Measurements from ENCODE around the gene TRIP13. TPM values are rescaled to one million over a fixed set of nuclear protein-coding genes. Genes with fewer than 3 reads are reported as not detected.
A peak's percentile ranks its signal among the peaks of the same experiment; 100 is the strongest.

The TRIP13 gene
- total and polyA plus RNA-seq, 4 experiments from 2014 or later: 0.39 to 1.0 (median 0.69) TPM; not detected in 1

- peak overlapping the region in 1 of 8 donors; percentile 8 for H3K4me3 Mint-ChIP-seq
- peaks cover 12 to 33% (median 22%) of the 10 kb centered on the region in 4 donors for H3K4me1 Mint-ChIP-seq
- no peak overlapping the region for H3K27ac ChIP-seq (ENCODE audit: low read depth, low read length)
- no peak overlapping the region for H3K4me3 ChIP-seq (ENCODE audit: low read length in 2 of 2)
- H3K27me3 Mint-ChIP-seq: peaks cover 14 to 27% of the 10 kb centered on the region in 2 donors
- intact Hi-C loops (cut with micrococcal nuclease): no loop called here
- H3K9me3 ChIP-seq (ENCODE audit: control insufficient read depth in 1 of 2, low read length in 2 of 2): no peaks in the 10 kb centered on the region
- H3K9me3 Mint-ChIP-seq: no peaks in the 10 kb centered on the region
- no peak for DNase-seq
- ChIA-PET POLR2A (ENCODE audit: partially characterized antibody) (no interaction called here), CTCF (ENCODE audit: partially characterized antibody) (no interaction called here)
- H3K27ac Mint-ChIP-seq: no peak overlapping the region
- H3K36me3 Mint-ChIP-seq: no peaks in the 10 kb centered on the region
- no peaks in the 10 kb centered on the region for H3K27me3 ChIP-seq (ENCODE audit: insufficient read depth, low read length)
- peaks cover 34% of the 10 kb centered on the region for H3K4me1 ChIP-seq (ENCODE audit: insufficient read depth, low read length)
- no peaks in the 10 kb centered on the region for H3K36me3 ChIP-seq (ENCODE audit: insufficient read depth, low read length)
Observed at GRCh38 chr5:959581-960531, 67.2 kb downstream of the TRIP13 start.

- no peak for DNase-seq
- Histone ChIP-seq H3K27me3 (ENCODE audit: insufficient read depth, low read length) (no peaks in the 10 kb centered on the region), H3K36me3 (ENCODE audit: insufficient read depth, low read length) (no peaks in the 10 kb centered on the region), H3K9me3 (ENCODE audit: control insufficient read depth in 1 of 2, low read length in 2 of 2) (no peaks in the 10 kb centered on the region), H3K4me1 (ENCODE audit: insufficient read depth, low read length) (peaks cover 34% of the 10 kb centered on the region), H3K4me3 (ENCODE audit: low read length in 2 of 2) (no peak overlapping the region), H3K27ac (ENCODE audit: low read depth, low read length) (no peak overlapping the region)
- H3K4me3 Mint-ChIP-seq: peak overlapping the region in 1 of 8 donors; percentile 8
- CTCF ChIA-PET (ENCODE audit: partially characterized antibody): no interaction called here
- no peaks in the 10 kb centered on the region for H3K36me3 Mint-ChIP-seq
- peaks cover 16 to 37% (median 21%) of the 10 kb centered on the region in 4 donors for H3K4me1 Mint-ChIP-seq
- H3K27ac Mint-ChIP-seq: no peak overlapping the region
- H3K27me3 Mint-ChIP-seq: peaks cover 14 to 27% of the 10 kb centered on the region in 2 donors
- intact Hi-C loops (cut with micrococcal nuclease): no loop called here
- H3K9me3 Mint-ChIP-seq: no peaks in the 10 kb centered on the region
- POLR2A ChIA-PET (ENCODE audit: partially characterized antibody): no interaction called here
Observed at GRCh38 chr5:960551-960950, 67.9 kb downstream of the TRIP13 start.

GRCh38 chr5:961002-961710 is 68.5 kb downstream of the TRIP13 start:
- H3K4me3 ChIP-seq (ENCODE audit: low read length in 2 of 2): no peak overlapping the region
- no peak for DNase-seq
- H3K4me1 Mint-ChIP-seq: peaks cover 16 to 37% (median 21%) of the 10 kb centered on the region in 4 donors
- ChIA-PET CTCF (ENCODE audit: partially characterized antibody) (no interaction called here), POLR2A (ENCODE audit: partially characterized antibody) (no interaction called here)
- no peak overlapping the region for H3K4me3 Mint-ChIP-seq
- no peak overlapping the region for H3K27ac ChIP-seq (ENCODE audit: low read depth, low read length)
- no peaks in the 10 kb centered on the region for H3K9me3 Mint-ChIP-seq
- no peaks in the 10 kb centered on the region for H3K36me3 Mint-ChIP-seq
- H3K27ac Mint-ChIP-seq: no peak overlapping the region
- H3K27me3 ChIP-seq (ENCODE audit: insufficient read depth, low read length): no peaks in the 10 kb centered on the region
- peaks cover 34% of the 10 kb centered on the region for H3K4me1 ChIP-seq (ENCODE audit: insufficient read depth, low read length)
- H3K27me3 Mint-ChIP-seq: peaks cover 14 to 27% of the 10 kb centered on the region in 2 donors
- no peaks in the 10 kb centered on the region for H3K36me3 ChIP-seq (ENCODE audit: insufficient read depth, low read length)
- no peaks in the 10 kb centered on the region for H3K9me3 ChIP-seq (ENCODE audit: control insufficient read depth in 1 of 2, low read length in 2 of 2)
- intact Hi-C loops (cut with micrococcal nuclease): no loop called here

GRCh38 chr5:961711-962240 is 69.1 kb downstream of the TRIP13 start:
- H3K9me3 ChIP-seq (ENCODE audit: control insufficient read depth in 1 of 2, low read length in 2 of 2): no peaks in the 10 kb centered on the region
- H3K27me3 Mint-ChIP-seq: peaks cover 12 to 28% of the 10 kb centered on the region in 2 donors
- H3K27ac Mint-ChIP-seq: no peak overlapping the region
- no peak for DNase-seq
- intact Hi-C loops (cut with micrococcal nuclease): no loop called here
- no peaks in the 10 kb centered on the region for H3K9me3 Mint-ChIP-seq
- H3K4me1 Mint-ChIP-seq: peaks cover 16 to 33% (median 20%) of the 10 kb centered on the region in 4 donors
- H3K27me3 ChIP-seq (ENCODE audit: insufficient read depth, low read length): peaks cover 2% of the 10 kb centered on the region
- H3K4me3 Mint-ChIP-seq: no peak overlapping the region
- CTCF ChIA-PET (ENCODE audit: partially characterized antibody): no interaction called here
- H3K36me3 Mint-ChIP-seq: no peaks in the 10 kb centered on the region
- peaks cover 30% of the 10 kb centered on the region for H3K4me1 ChIP-seq (ENCODE audit: insufficient read depth, low read length)
- POLR2A ChIA-PET (ENCODE audit: partially characterized antibody): no interaction called here
- no peaks in the 10 kb centered on the region for H3K36me3 ChIP-seq (ENCODE audit: insufficient read depth, low read length)
- no peak overlapping the region for H3K27ac ChIP-seq (ENCODE audit: low read depth, low read length)
- H3K4me3 ChIP-seq (ENCODE audit: low read length in 2 of 2): no peak overlapping the region

- no peak for DNase-seq
- Mint-ChIP-seq H3K4me1 (peaks cover 16 to 27% (median 18%) of the 10 kb centered on the region in 4 donors), H3K27ac (no peak overlapping the region), H3K27me3 (peaks cover 15 to 29% of the 10 kb centered on the region in 2 donors), H3K4me3 (no peak overlapping the region), H3K36me3 (no peaks in the 10 kb centered on the region), H3K9me3 (no peaks in the 10 kb centered on the region)
- Histone ChIP-seq H3K9me3 (ENCODE audit: control insufficient read depth in 1 of 2, low read length in 2 of 2) (no peaks in the 10 kb centered on the region), H3K4me3 (ENCODE audit: low read length in 2 of 2) (no peak overlapping the region), H3K27me3 (ENCODE audit: insufficient read depth, low read length) (peaks cover 5% of the 10 kb centered on the region), H3K4me1 (ENCODE audit: insufficient read depth, low read length) (peaks cover 23% of the 10 kb centered on the region), H3K27ac (ENCODE audit: low read depth, low read length) (no peak overlapping the region), H3K36me3 (ENCODE audit: insufficient read depth, low read length) (no peaks in the 10 kb centered on the region)
- intact Hi-C loops (cut with micrococcal nuclease): no loop called here
- ChIA-PET CTCF (ENCODE audit: partially characterized antibody) (no interaction called here), POLR2A (ENCODE audit: partially characterized antibody) (no interaction called here)
Observed at GRCh38 chr5:962386-962785, 69.7 kb downstream of the TRIP13 start.

- H3K36me3 Mint-ChIP-seq: no peaks in the 10 kb centered on the region
- intact Hi-C loops (cut with micrococcal nuclease): no loop called here
Observed at GRCh38 chr5:962801-963200, 70.1 kb downstream of the TRIP13 start.

GRCh38 chr5:963310-963672 is 70.6 kb downstream of the TRIP13 start:
- Mint-ChIP-seq H3K4me3 (peak overlapping the region; percentile 41 to 86 (median 71)), H3K9me3 (no peaks in the 10 kb centered on the region), H3K4me1 (peaks cover 10 to 20% (median 16%) of the 10 kb centered on the region in 4 donors), H3K27ac (peak overlapping the region in 6 of 7 donors; percentile 81 to 90 (median 86)), H3K36me3 (no peaks in the 10 kb centered on the region), H3K27me3 (peaks cover 23 to 35% of the 10 kb centered on the region in 2 donors)
- H3K27ac ChIP-seq (ENCODE audit: low read depth, low read length): no peak overlapping the region
- H3K4me1 ChIP-seq (ENCODE audit: insufficient read depth, low read length): peaks cover 17% of the 10 kb centered on the region
- peaks cover 10% of the 10 kb centered on the region for H3K27me3 ChIP-seq (ENCODE audit: insufficient read depth, low read length)
- intact Hi-C loops (cut with micrococcal nuclease): no loop called here
- H3K36me3 ChIP-seq (ENCODE audit: insufficient read depth, low read length): no peaks in the 10 kb centered on the region
- ChIA-PET POLR2A (ENCODE audit: partially characterized antibody) (no interaction called here), CTCF (ENCODE audit: partially characterized antibody) (no interaction called here)
- H3K9me3 ChIP-seq (ENCODE audit: control insufficient read depth in 1 of 2, low read length in 2 of 2): no peaks in the 10 kb centered on the region
- no peak for DNase-seq
- no peak overlapping the region for H3K4me3 ChIP-seq (ENCODE audit: low read length in 2 of 2)

More at GRCh38 chr5:962801-963200, 70.1 kb downstream of the TRIP13 start:
- Mint-ChIP-seq H3K9me3 (no peaks in the 10 kb centered on the region), H3K27ac (no peak overlapping the region), H3K4me3 (no peak overlapping the region), H3K4me1 (peaks cover 12 to 23% (median 16%) of the 10 kb centered on the region in 4 donors), H3K27me3 (peaks cover 19 to 33% of the 10 kb centered on the region in 2 donors)
- no peak for DNase-seq
- ChIA-PET CTCF (ENCODE audit: partially characterized antibody) (no interaction called here), POLR2A (ENCODE audit: partially characterized antibody) (no interaction called here)
- peaks cover 7% of the 10 kb centered on the region for H3K27me3 ChIP-seq (ENCODE audit: insufficient read depth, low read length)
- H3K9me3 ChIP-seq (ENCODE audit: control insufficient read depth in 1 of 2, low read length in 2 of 2): no peaks in the 10 kb centered on the region
- no peaks in the 10 kb centered on the region for H3K36me3 ChIP-seq (ENCODE audit: insufficient read depth, low read length)
- H3K4me1 ChIP-seq (ENCODE audit: insufficient read depth, low read length): peaks cover 19% of the 10 kb centered on the region
- H3K4me3 ChIP-seq (ENCODE audit: low read length in 2 of 2): no peak overlapping the region
- H3K27ac ChIP-seq (ENCODE audit: low read depth, low read length): no peak overlapping the region
